HG02610 (cell line): Measurements from ENCODE around the gene MRPL53.
"Not testable (repeated sequence)": the region's sequence is repeated elsewhere in the genome, so short reads cannot be mapped to it uniquely, and the experiment has no call there.

ENCODE experiments used
- ATAC-seq: cut with Tn5 transposase; IDR thresholded peaks from one replicate; pipeline ENCODE4 v1.9.1; 2021; ENCODE audit warnings: mild to moderate bottlenecking, moderate library complexity; ENCODE audit not compliant: unreplicated experiment

The MRPL53 gene

DNA sequence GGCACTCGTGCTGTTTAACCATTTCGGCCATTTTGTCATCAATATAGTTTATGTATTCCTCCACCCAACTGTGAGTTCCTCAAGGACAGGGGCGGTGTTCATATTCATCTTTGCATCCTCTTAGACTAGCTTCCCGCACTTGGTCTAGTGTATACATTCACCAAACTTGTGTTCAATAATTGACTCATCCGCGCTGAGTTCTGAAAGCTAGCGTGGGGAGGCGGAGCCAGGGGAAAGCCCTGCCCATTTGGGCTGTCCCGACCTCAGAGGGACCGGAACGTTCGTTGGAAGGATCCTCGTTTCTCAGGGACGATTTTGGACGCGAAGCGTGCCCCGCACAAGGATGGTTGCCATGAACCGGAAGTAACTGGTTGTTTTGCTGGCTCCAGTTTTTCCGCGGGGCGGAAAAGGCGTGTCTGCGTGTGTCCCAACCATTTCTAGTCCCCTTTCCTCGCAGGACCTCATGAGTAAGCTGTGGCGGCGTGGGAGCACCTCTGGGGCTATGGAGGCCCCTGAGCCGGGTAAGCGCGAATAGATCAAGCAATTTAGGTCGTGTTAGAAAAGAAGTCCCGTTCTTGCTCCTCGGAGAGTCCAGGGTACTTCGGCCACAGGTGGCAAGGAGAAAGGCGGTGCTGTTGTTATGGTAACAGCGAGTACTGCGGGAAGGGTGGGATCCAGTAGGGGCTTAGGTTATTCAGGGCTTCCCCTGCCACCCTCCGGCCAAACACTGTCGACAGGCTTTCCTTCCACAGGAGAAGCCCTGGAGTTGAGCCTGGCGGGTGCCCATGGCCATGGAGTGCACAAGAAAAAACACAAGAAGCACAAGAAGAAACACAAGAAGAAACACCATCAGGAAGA is 17.6 kb downstream of the MRPL53 start, which contains the start of gene INO80B:
TSS of gene INO80B (plus strand) at position 434 of the 858 bp plus-strand sequence. CDS start at position 464, 30 bp downstream.
- ATAC-seq = peak; percentile 43

DNA sequence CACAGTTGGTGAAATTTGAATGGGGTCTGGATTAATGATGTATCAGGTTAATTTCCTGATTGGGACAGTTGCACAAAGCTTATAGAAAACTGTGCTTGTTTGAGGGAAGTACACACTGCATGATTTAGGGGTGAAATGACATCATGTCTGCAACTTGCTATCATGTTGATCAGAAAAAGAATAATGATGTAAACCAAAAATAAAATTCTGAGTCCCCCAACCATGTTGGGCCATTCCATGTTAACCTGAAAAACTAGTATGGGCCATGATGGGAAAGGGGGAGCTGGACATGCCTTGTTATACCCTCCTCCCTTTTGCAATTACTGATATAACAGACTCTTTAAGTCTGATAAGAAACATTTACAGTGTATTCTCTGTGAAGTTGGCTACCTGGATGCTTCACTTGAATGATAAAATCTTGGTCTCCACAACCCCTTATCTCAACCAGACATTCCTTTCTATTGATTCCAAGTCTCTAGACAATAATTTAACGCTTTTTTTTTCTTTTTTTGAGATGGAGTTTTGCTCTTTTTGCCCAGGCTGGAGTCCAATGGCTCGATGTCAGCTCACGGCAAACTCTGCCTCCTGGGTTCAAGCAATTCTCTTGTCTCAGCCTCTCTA is 21.8 kb downstream of the MRPL53 start:
- no peak for ATAC-seq

DNA sequence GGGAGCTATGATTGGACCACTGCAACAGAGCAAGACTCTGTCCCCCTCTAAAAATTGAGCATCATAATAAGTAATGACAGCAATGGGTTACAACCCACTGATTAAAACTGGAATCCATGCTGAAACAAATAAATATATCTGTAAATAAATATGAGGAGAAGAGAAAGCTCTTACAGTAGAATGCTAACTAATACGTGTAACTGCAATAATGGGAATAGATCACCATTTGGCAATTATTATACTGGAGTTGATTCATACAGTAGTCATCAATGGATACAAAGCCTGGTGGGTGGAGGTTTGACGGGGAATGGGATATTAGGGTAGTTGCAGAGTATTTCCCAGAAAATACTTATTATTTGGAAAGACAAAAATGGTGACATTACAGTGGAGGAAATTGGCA is 23.7 kb downstream of the MRPL53 start:
- ATAC-seq = no peak

DNA sequence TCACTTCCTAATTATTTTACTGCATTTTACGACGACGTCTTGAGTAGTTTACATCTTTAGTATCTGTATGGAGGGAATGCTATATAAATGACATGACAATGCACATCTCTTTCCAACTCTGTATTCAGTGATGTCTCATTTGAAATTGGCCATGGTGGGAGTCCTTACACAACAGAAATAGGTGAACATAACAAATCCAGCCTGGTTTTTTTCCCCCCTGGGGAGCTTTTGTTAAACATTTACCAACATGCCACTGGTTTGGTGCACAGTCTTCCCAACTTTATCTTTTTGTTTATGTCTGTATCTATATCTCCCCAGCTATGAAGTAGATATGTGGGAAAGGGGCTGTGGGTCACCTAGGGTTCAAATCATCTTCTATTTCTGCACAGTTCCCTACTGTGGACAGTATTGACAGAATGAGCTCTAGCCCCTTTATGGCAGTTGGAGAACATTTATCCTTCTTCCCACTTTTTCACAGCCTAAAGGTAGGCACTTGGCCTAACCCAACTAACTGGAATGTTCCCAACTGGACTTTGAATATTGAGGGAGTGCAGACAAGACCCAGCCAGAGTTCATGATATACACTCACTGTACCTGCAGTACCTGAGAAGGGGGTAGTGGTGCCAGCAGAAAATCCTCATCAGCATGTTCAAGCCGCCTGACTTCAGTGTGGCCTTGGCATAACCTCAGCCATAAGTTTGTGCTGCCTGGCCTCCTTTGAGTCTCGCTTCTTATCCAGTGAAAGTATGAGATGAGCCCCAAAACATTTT is 25.1 kb downstream of the MRPL53 start:
- no peak for ATAC-seq

DNA sequence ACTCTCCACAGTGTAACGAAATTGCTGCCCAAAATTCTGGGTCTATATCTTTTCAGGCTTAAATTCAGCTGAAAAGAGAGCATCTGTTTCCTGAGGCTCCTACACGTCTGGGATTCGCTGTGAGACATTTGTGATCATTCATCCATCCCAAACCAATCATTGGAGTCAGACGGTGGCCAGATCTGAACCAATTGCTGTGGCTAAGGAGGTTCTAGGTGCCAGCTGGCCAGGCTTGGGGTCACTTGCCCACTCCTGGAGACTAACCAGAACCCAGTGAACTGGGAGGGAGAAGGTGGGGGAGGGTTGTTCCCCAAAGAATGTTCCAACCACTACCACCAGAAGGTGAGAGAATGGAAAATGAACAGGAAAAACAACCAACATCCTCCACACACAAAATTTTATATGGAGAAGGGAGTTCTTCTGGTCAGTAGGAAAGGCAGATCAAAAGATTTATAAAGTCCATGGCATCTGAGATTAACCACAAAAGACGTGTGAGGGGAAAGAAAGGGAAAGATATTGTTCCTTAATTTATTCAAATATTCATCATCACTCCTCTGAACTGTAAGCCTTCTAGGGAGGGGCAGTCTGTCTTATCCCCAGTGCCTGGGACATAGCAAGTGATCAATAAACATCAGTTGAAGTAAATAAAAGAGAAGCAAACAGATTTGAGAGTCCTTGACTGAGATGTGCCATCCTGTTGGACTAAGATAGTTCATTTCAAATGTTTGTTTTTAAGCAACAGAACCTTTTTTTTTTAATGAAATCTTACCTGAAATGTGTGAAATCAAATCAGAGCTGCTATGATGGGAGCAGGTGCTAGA is 27.8 kb downstream of the MRPL53 start:
- ATAC-seq = no peak

DNA sequence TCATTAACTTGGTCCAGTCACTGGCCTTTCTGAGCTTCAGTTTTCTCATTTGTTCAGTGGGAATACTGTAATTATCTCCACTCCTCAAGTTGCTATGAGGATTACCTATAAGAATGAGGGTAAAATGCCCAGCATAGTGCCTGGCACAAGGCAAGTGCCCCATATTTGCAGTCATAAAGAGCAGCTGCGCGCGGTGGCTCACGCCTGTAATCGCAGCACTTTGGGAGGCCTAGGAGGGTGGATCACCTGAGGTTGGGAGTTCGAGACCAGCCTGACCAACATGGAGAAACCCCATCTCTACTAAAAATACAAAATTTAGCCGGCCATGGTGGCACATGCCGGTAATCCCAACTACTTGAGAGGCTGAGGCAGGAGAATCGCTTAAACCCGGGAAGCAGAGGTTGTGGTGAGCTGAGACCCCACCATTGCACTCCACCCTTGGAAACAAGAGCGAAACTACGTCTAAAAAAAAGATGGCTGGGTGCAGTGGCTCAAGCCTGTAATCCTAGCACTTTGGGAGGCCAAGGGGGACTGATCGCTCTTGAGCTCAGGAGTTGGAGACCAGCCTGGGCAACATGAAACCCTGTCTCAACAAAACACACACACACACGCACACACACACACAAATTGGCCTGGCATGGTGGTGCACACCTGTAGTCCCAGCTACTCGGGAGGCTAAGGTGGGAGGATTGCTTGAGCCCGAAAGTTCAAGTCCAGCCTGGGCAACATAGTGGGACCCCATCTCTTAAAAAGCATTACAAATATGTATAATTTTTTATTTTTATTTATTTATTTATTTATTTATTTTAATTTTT is 29.8 kb downstream of the MRPL53 start:
- ATAC-seq = not testable (repeated sequence)

DNA sequence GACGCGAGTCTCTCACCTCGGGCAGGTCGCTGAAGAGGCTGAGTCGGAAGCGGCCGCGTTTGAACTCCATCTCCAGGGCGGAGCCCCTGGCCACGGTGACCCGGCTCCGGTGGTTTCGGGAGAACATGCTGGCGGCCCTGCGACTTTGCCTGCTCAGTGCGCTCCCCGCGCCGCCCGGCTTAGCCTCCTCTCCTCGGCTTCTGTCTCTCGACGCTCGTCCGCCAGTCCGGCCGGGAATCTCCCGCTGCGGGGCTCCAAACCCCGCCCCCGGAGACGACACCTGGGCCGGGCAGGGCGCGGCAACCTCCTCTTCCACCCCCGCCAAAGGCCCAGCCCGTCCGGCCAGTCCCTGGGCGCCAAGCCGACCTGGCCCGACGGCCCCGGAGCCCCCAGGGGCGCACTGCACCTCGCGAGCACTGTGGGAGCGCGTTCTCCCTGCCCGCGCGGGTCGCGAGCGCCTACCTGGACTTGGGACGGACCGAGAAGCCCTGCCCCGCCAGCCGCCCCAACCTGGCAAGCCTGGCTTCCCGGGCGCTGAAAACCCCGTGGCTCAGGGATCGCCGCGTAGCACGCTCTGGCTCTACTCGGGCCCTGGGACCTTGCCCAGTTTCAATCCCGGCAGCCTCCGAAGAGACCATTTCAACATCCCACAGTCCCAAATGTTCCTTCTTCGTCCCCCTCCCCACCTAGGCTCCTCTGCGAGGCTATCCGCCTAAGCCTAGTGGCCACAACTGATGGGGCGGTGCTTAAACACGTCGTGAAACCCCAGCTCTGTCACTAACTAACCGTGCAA is 30.6 kb downstream of the MRPL53 start, which contains the start of gene RTKN:
TSS of gene RTKN (minus strand) at position 248 of the 793 bp plus-strand sequence. CDS start at position 127, 121 bp downstream.
- ATAC-seq = peak; percentile 27

DNA sequence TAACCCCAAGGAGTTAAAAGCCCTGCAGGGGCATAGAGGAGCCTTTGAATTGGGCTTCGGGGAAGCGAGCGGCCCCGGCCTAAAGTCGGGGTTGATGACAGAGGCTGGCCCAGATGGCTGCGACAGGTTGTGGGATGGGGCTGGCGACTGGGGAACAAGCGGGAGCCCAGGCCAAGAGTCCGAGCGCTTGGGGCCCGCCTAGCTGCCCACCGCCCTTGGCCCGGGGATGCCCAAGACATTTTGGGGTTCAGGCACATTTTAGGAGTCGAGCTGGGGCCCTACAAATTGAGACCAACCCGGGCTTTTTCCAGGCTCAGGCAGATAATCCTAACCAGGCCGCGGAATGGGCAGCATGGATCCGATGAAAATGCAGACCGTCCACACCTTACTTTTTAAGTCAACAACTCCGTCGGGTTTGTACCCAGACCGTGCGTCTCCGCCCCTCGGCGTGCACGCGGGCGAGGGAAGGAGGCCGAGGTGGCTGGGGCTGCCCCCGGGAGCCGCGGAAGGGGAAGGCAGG is 31.2 kb downstream of the MRPL53 start:
- no peak for ATAC-seq

DNA sequence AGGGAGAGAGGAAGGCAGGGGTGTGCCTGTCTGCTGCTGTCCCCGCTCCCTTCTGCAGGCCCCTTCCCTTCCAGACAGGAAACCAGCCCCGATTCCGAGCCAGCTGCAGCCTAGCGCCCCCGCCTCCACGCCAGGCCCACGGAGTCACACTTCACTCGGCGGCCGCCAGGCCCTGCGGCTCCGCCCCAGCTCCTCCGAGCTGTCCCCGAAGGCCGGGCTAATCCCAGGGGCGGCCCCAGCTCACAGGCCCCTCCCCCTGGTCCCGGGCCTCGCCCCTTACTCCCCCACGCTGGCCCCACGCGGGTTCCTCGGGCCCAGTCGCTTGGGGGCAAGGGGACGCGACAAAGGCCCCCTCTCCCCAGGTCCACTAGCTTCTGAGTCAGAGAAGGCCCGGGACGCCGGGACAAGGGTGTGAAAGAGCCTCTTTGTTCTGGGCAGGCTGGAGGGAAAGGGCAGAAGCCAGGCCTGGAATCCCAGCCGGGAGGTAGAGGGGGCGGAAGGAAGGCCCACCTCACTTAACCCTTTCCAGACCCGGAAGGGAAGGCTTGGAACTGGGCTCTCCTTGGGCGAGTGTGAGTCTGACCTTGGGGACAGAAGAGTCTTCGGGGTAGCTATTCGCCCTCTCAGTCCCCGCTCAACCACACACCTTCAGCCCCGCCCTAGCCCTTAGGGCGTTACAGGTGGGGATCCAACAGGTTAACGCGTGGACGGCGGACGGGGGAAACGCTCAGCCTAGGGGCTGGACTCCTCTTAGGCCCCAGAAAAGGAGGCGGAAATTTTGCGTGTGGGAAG is 31.9 kb downstream of the MRPL53 start:
- peak; percentile 91 for ATAC-seq

DNA sequence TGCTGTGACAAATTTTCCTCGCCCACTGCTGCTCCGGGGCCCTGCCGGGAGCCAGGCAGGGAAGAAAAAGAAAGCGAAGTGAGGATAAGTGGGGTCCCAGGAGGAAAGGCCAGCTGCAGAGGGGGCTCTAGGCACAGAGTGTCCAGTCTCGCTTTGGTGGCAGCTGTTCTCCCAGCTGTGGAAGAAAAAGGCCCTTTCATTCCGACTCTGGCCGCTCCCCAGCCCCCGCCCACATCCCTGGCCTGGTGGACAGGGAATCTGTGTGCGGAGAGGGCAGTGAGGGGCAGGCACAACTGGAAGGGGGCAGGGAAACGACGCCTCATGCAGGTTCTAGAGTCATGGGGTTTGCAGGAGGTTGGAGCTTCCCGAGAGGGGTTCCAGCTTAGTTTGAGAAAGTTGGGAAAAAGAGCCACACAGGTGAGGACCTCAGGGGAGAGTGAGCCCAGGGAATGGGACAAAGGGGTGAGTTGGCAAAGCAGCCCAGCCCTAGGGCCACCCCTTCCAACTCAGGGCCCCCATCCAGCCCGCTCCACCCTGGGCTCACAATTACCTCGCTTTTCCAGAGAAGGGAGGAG is 32.6 kb downstream of the MRPL53 start:
- no peak for ATAC-seq

DNA sequence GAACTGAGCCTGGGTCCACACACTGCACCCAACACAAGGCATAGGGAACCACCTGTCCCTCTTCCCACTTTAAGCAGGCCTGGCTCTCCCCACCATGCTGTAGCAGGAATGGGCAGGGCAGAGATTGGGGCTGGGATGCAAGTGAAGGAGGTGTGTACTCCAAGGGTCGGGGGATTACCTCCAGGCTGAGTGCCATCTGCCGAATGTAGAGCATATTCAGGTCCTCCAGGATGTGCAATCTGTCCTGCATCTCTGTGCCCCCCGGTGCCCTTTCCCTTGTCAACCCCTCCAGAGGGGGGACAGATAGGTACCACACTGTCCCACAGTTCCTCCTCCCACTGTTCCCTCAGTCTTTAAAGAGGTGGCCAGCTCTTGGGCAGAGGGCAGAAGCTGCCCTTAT is 33.1 kb downstream of the MRPL53 start:
- ATAC-seq = no peak

DNA sequence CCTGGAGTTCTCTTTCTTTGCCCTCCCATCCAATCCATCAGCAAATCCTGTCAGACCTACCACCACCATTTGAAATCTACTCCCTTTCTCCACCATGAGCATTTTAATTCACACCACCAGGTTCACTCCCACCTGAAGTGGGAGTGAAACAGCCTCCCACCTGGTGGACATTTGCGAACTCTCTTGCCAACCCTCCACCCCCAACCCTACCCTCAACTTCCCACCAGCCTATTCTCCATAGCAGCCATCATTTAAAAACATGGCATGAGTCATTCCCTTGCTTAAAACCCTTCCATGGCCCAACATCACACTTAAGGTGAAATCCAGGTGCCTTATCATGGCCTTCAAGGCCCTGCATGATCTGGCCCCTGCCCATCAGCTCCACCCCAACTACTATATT is 34.2 kb downstream of the MRPL53 start:
- ATAC-seq = no peak

DNA sequence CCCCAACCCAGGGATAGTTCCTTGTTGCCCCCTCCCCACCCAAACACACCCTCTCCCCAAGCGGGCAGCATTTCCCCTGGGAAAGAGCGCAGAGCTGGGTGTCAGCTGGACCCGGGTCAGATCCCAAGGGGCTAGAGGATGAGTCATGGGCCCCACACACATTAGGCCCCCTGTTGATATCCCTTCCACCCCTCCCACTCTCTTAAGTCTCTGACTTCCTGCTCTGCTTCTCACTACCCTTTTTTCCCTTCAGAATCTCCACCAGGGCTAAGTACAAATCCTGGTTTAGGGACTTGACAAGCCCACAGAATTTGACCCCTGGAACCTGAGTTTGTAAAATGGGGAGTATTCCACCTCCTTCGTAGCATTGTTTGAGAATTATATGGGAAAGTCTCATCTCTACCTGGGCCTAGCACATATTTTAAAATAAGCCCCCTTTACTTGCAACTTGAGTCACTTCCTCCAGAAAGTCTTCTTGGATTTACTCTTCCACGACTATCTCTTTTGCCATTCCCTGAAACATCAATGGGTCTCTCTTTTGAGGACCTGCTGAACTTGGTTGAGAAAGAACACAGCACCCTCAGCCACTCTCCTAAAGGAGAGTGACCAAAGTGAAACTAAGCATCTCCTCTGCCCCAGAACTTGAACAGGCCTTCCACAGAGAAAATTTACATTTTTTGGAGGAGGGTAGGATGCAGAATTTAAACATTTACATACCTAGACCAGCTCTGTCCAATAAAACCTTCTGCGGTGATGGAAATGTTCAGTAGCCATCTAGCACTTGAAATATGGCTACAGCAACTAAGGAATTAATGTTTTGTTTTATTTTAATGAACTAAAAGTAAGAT is 35.4 kb downstream of the MRPL53 start:
- no peak for ATAC-seq

DNA sequence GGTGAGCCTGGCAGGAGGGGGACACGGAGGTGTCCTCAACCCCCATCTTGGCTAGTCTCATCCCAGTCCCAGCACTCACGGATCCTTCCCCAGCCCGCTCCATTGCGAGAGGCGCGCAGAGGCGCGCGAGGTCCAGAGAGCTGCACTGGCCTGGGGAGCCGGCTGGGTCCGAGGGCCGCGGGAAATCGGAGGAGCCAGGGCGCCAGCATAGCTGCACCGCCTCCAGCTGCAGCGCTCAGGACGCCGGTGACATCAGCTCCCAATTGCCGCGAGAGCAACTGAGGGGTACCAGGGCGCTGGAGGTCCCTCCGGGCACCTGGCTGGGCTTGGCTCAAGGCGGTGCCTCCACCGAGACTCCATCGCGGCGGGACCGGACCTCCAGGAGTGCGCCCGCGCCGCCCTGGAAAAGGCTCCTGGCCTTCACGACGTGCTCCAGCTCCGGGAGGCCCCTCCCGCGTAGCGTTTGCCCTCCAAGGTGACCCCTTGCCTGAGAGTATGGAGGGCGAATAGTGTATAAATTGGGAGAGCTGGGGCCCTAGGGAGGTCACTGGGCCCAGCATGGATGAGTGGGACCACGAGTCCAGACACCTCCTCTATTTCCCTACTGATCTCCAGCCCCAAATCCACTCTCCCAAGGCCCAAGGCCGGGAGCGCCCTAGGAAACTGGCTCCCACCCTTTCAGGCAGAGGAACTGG is 36.2 kb downstream of the MRPL53 start:
- ATAC-seq = no peak

DNA sequence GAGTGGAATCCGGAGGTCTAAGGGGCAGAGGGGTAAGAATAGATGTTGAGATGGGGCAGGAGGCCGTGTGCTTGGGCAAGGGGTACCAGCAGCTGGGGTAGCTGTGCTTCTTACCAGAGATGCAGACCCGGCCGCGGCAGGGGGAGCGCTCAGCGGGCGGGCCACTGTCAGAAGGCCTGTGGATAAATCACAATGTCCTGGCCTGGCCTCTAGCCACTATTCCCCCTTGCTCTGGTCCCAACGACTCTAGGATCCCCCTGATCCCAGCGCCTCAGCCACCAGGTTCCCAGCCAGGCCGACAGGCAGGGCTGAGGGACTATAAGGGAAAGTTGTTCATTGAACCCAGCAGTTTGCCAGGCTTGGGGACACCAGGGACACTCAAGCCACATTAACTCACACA is 42.0 kb downstream of the MRPL53 start:
- ATAC-seq = no peak
